ENCODE measurements around the gene CD9. TPM values are rescaled to one million over a fixed set of nuclear protein-coding genes. Genes with fewer than 3 reads are reported as not detected.

The CD9 gene
- total and polyA plus RNA-seq, 2 donors (not counting 3 experiments of a cell fraction or from before 2014, with no cell fraction given): 379 to 1,225 TPM

GRCh38 chr12:6195665-6196535 lies 4.3 kb upstream of the CD9 start:
- H3K4me2 ChIP-seq (ENCODE audit: insufficient read depth, low read length): peak overlapping the region; percentile 4
- no peaks in the 10 kb centered on the region for H3K36me3 ChIP-seq (ENCODE audit: control insufficient read depth in 2 of 2, extremely low read depth in 1 of 2, insufficient read depth in 2 of 2, low read length in 2 of 2)
- no peaks in the 10 kb centered on the region for H3K9me1 ChIP-seq (replicated peaks; ENCODE audit: control insufficient read depth, extremely low read depth, insufficient read depth, low read length)
- no TSS peak for BruUV-seq (replicated peaks)
- ChIA-PET CTCF (interaction anchor here (0.7 to 4.5 kb wide), 55 partner anchors 9 to 270 kb away, joined by 3 to 146 read pairs (median 6); partner anchors contain the start of gene VWF), POLR2A (interaction anchor here (0.6 to 1.3 kb wide), 4 partner anchors 14 to 92 kb away, joined by 3 read pairs; no protein-coding TSS in a partner anchor)
- no peak overlapping the region for H3K4me3 ChIP-seq (replicated peaks in 1 of 3; ENCODE audit: insufficient read depth in 1 of 3, low read depth in 1 of 3, low read length in 3 of 3)
- H3K4me1 ChIP-seq (ENCODE audit: control insufficient read depth, extremely low read depth, insufficient read depth, low read length): peaks cover 17% of the 10 kb centered on the region
- H3K27me3 ChIP-seq (ENCODE audit: control insufficient read depth in 2 of 2, insufficient read depth in 2 of 2, low read length in 2 of 2): no peaks in the 10 kb centered on the region
- FAIRE-seq (peak; percentile 98), DNase-seq (ENCODE audit: low read depth, low spot score) (peak; percentile 97)
- H3K27ac ChIP-seq (ENCODE audit: insufficient read depth, low read depth, low read length): peak overlapping the region; percentile 61
- H4K20me1 ChIP-seq (replicated peaks; ENCODE audit: control insufficient read depth, extremely low read depth, insufficient read depth, low read length): no peaks in the 10 kb centered on the region
- dilution Hi-C loops (cut with MboI; ENCODE audit: extremely low pct_ligation_motif_present, low sequenced_read_pairs): no loop called here
- peak overlapping the region; percentile 19 for H2AFZ ChIP-seq (ENCODE audit: low read depth, low read length)
- intact Hi-C loops (cut with micrococcal nuclease): loop anchor here (1.0 to 2.0 kb wide), 4 partner anchors 14 to 89 kb away; no protein-coding TSS in a partner anchor
- TF ChIP-seq FOS (IDR thresholded peaks at IDR 0.05; ENCODE audit: borderline replicate concordance, insufficient read depth, low read length): no peak
- TF ChIP-seq, protein P1, sequence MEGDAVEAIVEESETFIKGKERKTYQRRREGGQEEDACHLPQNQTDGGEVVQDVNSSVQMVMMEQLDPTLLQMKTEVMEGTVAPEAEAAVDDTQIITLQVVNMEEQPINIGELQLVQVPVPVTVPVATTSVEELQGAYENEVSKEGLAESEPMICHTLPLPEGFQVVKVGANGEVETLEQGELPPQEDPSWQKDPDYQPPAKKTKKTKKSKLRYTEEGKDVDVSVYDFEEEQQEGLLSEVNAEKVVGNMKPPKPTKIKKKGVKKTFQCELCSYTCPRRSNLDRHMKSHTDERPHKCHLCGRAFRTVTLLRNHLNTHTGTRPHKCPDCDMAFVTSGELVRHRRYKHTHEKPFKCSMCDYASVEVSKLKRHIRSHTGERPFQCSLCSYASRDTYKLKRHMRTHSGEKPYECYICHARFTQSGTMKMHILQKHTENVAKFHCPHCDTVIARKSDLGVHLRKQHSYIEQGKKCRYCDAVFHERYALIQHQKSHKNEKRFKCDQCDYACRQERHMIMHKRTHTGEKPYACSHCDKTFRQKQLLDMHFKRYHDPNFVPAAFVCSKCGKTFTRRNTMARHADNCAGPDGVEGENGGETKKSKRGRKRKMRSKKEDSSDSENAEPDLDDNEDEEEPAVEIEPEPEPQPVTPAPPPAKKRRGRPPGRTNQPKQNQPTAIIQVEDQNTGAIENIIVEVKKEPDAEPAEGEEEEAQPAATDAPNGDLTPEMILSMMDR (IDR thresholded peaks at IDR 0.05; ENCODE audit: extremely low read depth in 1 of 2, insufficient read depth in 1 of 2, low read depth in 1 of 2, low read length in 2 of 2): peak; percentile 91 to 96
- peak; percentile 96 for TF ChIP-seq JUN (IDR thresholded peaks at IDR 0.05; ENCODE audit: borderline replicate concordance, insufficient read depth, insufficient read length, low read depth)
- TF ChIP-seq POLR2AphosphoS5 (IDR thresholded peaks at IDR 0.05; ENCODE audit: insufficient read depth, low read depth, low read length): peak; percentile 73
- TF ChIP-seq POLR2A (IDR thresholded peaks at IDR 0.05; ENCODE audit: low read depth, low read length): peak; percentile 25
- no peak for TF ChIP-seq EZH2 (IDR thresholded peaks at IDR 0.05; ENCODE audit: borderline replicate concordance, low read depth, low read length, severe bottlenecking)
- H3K79me2 ChIP-seq (ENCODE audit: control insufficient read depth, insufficient read depth, low read length): peaks cover 7% of the 10 kb centered on the region
- H3K9me3 ChIP-seq (replicated peaks; ENCODE audit: control insufficient read depth, insufficient read depth, low read length): no peaks in the 10 kb centered on the region
- peak overlapping the region; percentile 40 for H3K9ac ChIP-seq (replicated peaks; ENCODE audit: extremely low read depth, insufficient read depth, low read length)
